NCI-H526 (cell line): ENCODE measurements around the gene S1PR4.
"Not testable (repeated sequence)": the region's sequence is repeated elsewhere in the genome, so short reads cannot be mapped to it uniquely, and the experiment has no call there.

Experiments
- DNase-seq, 2 experiments: peaks; one replicate each; lab custom pipeline; 2025; lab: John Stamatoyannopoulos, UW

Gene S1PR4

DNA sequence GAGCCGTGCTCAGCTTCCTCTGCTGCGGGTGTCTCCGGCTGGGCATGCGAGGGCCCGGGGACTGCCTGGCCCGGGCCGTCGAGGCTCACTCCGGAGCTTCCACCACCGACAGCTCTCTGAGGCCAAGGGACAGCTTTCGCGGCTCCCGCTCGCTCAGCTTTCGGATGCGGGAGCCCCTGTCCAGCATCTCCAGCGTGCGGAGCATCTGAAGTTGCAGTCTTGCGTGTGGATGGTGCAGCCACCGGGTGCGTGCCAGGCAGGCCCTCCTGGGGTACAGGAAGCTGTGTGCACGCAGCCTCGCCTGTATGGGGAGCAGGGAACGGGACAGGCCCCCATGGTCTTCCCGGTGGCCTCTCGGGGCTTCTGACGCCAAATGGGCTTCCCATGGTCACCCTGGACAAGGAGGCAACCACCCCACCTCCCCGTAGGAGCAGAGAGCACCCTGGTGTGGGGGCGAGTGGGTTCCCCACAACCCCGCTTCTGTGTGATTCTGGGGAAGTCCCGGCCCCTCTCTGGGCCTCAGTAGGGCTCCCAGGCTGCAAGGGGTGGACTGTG, 1.2 kb downstream of the S1PR4 start:
- DNase-seq: no peak

DNA sequence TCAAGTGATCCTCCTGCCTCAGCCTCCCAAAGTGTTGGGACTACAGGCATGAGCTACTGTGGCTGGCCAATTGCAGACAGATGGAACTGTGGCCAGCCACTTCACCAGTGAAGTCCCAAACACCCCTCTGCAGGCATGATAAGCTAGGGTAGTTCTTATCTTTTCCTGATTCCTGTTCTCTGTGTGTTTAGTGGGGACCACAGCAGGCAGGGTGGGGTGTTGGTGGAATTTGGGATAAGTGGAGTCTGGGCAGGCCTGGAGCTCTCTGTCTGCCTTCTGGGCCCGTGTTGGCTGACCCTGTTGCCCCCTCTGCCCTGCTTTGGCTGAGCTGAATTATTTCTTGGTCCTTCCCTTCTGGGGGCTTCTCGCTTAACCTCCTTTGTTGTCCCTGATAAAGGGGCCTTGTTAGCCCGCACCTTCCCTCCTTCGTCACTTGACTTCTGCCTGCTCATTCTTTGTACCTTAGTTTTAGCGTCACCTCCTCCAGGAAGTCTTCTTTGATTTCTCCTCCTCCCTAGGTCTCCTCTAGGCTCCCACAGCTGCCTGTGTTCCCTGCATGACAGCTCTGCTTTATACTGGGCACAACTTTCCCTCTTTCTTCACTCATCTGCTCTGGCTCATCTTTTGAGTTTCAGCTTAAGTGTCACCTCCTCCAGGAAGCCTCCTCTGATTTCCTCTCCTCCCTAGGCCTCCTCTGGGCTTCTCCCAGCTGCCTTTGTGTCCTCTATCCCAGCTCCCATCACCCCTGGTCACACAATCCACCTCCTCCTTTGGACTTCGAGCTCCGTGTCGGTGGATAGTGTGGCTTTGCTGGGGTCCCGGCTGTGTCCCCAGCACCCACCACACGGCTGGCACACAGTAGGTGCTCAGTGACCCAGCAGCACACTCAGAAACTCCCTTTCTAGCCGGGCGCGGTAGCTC, 5.4 kb downstream of the S1PR4 start:
- no peak for DNase-seq

DNA sequence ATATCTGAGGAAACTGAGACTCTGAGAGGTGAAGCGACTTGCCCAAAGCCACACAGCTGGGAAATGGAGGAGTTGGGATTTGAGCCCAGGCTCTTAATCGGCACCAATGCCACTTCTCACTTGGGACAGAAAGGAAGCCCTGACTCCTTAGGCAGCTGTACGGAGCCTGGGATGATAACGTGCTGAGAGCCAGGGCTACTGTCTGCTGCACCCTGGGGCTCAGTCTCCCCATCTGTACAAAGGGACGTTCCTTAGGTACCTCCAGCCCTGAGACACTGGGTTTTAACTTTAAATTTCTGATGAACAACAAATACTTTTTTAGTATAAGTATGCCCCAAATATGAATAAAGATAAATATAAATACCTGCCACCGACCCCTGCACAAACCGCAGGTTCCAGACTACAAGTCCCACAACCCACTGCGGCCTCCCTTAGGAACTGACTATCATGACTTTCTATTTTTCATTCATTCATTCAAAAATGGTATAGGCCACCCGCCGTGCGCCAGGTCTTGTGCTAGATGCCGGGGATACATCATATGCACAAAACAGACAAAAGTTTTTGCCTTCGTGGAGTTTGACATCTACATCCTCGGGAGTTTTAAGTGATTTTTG, 6.4 kb downstream of the S1PR4 start:
- peak in 1 of 2 experiments; percentile 80 for DNase-seq

DNA sequence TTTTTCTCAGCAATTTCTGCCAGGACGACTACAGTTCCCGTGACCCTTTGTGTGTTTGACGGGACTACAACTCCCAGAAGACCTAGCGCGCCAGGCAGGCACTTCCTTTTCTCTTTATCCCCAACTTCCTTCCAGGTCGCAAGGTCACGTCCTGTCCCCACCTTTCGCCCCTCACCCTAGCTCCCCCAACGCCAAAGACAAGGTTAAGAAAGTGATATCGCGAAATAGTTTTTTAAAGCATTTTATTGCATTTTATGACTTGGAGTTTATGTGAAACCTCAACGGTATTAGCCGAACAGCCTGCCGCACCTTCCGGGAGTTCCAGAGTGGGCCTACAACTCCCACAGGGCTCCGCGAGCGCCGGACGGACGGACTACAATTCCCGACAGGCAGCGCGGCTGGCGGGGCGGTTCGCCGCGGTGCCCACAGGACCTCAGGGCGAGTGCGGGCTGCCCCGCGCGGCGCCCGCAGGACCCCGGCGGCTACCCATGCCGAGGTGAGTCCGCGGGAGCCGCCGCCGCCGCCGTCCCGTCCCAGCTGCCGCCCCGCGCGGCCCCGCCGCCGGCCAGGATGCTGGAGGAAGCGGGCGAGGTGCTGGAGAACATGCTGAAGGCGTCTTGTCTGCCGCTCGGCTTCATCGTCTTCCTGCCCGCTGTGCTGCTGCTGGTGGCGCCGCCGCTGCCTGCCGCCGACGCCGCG, 7.0 kb downstream of the S1PR4 start, which contains the start of gene NCLN:
TSS of gene NCLN (plus strand) at position 470 of the 699 bp plus-strand sequence. CDS start at position 571, 101 bp downstream.
- peak; percentile 84 to 89 for DNase-seq

DNA sequence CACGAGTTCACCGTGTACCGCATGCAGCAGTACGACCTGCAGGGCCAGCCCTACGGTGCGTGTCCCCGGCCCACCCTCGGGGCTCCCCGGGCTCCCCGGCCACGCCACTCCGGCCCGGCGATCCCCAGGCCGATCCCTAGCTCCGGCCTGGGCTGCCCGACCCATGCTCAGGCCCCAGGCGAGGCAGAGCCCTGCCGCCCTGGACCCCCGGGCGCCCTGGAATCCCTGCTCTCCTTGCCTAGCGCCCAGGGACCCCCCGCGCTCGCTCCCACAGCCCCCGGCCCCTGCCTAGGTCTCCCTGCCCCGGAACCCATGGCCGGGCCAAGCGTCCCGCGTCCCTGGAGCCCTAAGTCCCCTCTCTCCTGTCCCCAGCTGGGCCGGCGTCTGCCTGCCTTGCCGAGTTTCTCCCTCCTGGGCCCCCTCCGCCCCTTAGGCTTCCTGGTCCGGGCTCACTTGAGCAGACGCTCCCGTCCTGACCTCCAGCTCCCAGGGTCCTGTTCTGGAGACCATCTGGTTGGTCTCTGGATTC, 7.7 kb downstream of the S1PR4 start:
- DNase-seq: peak in 1 of 2 experiments; percentile 19

DNA sequence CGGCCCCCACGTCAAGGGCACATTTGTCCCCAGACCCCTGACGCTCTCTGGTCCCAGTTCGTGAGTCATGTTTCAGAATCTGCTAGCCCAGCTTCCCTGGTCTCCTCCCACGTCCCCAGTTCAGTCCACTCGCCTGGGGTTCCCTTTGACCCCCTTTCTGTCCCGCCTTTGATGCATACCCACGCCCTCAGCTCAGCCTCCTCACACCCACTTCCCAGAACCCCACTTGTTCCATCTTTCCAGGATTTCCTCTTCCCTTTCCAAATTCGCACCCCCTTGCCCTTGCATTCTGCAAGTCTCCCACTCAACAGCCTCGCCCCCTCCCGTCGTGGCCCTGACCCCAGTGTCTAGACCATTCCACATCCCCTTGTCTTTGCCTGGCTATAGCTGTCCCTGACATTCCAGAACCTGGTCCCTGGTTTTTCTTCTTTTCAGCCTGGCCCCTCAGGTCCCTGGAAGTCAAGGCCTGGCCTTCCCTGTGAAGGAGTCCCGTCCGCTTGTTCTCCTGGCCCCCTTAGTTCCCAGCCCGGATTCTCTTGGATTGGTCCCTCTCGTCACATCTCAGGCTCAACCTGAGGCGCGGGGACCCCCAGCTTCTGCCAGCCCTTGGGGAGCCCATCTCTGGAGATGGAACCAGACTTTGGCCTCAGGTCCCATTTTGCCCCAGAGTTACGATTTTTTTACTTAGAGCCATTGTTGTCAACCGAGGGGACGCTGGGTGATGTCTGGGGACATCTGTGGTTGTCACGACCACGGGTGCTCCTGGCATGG, 8.5 kb downstream of the S1PR4 start:
- no peak for DNase-seq

DNA sequence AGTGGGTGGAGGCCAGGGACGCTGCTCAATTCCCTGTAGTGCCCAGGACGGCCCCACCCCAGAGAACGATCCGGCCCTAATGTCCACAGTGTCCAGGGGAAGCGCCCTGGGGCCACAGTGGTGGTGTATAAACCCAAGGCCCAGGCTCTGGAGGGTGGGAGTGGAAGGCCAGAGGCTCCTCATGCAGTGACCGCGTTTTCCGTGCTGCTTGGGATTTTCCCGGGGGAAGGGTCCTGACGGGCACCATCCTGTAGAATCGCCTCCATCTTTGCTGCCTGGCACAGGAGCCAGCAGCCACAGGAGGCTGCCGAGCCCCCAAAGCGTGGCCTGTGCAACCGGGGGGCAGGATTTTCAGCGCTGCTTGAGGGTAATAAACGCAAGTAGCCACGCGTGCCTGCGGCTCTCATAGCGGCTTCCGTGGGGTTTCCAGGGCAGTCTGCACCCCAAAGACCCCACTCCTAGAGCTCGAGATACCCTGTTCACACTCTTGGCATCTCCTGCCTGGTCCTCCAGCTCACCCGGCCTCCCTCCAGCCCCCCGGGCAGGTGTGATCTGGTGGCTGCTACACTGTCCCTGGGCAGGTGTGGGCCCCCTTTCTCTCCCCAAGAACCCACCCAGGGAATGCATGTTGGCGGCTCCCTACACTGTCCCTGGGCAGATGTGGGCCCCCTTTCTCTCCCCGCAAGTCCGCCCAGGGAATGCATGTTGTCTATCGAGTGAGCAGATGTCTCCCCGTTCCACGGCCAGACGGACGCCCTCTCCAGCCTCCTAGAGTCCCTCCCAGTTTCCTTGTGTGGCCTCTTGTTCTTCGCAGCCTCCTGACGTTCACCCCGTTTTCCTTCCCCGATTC, 9.3 kb downstream of the S1PR4 start:
- DNase-seq: no peak

DNA sequence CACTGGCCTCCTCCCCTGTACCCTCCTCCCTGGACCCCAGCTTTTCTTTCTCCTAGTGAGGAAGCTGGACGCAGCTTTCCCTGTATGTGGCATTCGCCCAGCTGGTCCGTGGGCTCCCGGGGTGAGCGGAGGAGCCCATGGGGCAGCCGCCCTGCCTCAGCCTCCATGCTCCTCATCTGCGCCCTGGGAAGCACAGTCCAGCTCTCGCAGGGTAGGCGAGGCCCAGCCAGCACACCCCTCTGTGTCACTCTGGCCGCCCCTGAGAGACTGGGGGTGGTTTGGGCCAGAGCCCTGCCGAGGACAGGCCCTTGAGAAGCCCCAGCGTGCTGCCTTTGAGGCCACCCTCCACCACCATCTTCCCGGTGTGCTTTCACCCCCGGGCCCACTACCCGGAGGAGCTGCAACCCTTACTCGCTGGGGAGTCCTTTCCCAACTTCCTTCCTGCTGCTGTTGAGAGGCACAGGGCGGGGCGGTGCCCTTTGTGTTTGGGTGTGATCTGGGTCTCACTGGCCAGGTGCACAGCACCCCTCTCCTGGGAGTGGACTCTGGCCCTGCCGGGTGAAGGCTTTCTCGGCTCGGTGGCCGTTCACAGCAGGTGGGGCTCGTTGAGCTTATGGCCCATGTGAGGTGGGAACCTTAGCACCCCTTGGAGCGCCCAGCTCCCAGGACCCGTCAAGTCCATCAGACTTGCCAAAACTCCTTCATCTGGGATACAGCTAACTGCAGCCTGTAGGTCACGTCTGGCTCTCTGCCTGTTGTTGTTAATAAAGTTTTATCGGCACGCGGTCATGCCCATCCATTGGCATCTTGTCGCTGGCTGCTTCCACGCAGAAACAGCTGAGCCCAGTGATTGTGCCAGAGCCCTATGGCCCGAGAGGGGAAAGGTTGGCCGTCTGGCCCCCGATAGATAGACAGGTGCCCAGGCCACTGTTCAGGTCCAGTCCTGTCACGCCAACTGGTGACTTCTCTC, 10.3 kb downstream of the S1PR4 start:
- no peak for DNase-seq

DNA sequence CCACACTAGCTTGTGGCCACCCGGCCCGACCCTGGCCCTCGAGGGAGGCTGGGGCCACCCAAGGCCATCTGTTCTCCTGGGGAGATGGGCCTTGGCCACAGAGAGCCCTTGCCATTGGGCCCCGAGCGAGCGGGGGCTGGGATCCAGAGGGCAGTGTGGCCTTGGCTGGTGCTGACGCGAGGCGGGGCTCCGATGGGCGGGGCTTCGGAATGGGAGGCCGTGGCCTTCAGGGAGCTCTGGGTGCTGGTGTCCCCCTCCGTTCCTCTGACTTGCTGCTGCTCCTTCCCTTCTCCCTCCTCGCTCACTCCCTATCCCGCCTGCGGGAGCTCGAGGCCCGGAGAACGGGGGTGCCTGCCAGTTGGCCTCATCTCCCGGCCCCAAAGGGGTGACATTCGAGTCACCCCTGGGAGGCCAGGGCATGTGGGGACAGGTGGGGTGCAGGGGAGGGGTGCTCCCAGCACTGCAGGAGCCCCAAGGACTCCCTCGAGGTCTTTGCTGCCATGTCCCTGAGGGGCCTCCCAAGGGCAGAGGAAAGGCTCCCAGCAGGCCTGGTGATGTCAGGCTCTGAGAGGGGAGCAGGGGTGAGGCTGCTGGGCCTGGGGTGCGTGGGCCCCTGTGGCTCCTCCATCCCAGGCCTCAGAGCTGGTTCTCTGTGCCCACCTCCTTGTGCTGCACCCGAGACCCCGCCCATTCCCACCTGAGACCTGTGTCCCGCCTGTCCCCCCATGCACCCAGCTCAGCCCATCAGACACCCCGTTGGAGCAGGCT, 11.3 kb downstream of the S1PR4 start:
- no peak for DNase-seq

DNA sequence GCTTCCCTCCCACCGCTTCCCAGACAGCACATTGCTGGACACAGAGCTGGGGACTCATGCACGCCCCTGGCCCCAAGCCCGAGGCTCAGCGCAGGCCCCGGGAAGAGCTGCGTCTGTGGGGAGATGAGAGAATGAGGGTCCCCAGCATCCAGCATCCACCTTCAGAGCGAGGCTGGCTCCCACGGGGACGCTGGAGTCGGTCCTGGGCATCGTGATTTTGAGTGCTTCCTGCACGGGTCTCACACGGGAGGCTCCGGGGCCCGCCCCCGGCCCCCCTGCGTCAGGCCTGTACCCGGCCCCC, 11.9 kb downstream of the S1PR4 start:
- no peak for DNase-seq

DNA sequence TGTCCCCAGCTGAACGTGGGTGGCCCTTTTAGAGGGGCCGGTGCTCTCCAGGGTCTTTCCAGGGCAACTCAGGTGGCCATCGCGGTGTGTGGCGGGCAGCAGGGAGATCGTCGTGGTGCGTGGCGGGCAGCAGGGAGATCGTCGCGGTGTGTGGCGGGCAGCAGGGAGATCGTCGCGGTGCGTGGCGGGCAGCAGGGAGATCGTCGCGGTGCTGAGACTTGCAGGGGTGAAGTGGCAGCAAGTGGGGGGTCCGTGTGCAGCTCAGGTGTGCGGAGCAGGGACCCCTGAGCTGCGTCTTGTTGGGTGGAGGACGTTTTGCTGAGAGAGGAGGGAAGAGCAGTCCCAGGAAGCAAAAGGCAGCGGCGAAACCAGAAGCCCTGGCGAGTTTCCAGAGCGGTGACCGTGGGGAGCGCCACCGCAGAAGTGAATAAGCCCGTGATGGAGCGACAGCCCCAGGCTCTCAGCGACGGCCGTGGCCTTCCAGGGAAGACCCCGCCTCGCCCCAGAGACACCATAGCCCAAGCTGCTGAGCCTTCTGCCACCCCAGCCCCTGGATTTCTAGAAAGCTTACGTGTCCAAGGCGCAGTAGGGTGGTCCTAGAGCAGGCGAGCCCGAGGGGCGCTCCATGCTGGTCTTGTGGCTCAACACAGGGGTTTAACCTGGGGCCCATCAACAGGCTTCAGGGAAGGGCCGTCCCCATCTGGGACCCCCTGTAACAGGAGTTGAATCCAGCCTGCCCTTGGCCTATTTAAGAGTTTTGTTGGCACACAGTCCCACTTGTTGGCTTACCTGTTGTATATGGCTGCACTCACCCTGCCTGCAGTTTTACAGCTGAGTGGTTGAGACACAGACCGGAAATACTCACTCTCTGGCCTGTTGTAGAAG, 12.6 kb downstream of the S1PR4 start:
- DNase-seq: no peak

DNA sequence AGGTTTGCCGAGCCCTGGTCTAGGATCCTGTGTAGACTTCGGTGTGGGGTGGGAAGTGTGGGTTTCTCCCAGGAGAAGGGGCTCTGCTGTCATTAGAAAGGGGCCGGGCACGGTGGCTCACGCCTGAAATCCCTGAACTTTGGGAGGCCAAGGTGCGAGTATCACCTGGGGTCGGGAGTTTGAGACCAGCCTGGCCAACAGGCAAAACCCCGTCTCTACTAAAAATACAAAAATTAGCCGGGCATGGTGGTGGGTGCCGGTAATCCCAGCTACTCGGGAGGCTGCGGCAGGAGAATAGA, 13.2 kb downstream of the S1PR4 start:
- DNase-seq: not testable (repeated sequence)

DNA sequence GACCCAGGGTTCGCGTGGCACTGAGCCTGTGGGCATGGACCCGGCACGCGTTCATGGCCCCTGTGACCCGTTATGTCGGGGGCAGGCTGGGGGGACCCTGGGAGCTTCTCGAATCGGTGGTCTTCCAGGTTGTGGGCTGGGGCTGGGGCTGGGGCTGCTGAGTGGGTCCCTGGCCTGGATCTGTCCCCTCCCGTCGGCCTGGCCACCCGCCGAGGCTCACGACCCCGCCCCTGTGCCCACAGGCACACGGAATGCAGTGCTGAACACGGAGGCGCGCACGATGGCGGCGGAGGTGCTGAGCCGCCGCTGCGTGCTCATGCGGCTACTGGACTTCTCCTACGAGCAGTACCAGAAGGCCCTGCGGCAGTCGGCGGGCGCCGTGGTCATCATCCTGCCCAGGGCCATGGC, 13.7 kb downstream of the S1PR4 start:
- DNase-seq: no peak

DNA sequence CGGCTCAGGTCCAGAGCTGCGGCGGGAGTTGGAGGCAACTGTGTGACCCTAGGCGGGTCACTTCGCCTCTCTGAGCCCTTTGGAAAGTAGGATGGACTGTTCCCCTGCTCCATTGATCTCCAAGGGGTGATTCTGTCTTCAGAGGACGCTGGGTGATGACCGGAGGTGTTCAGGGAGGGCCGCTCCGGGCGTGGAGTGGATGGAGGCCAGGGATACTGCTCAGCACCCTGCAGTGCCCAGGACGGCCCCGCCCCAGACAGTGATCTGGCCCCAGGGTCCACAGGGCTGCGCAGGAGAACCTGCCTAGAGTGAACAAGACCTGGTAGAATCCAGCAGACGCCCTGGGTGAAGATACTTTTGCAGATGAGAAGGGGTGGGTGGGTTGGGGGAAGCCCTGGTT, 14.1 kb downstream of the S1PR4 start:
- DNase-seq: no peak

DNA sequence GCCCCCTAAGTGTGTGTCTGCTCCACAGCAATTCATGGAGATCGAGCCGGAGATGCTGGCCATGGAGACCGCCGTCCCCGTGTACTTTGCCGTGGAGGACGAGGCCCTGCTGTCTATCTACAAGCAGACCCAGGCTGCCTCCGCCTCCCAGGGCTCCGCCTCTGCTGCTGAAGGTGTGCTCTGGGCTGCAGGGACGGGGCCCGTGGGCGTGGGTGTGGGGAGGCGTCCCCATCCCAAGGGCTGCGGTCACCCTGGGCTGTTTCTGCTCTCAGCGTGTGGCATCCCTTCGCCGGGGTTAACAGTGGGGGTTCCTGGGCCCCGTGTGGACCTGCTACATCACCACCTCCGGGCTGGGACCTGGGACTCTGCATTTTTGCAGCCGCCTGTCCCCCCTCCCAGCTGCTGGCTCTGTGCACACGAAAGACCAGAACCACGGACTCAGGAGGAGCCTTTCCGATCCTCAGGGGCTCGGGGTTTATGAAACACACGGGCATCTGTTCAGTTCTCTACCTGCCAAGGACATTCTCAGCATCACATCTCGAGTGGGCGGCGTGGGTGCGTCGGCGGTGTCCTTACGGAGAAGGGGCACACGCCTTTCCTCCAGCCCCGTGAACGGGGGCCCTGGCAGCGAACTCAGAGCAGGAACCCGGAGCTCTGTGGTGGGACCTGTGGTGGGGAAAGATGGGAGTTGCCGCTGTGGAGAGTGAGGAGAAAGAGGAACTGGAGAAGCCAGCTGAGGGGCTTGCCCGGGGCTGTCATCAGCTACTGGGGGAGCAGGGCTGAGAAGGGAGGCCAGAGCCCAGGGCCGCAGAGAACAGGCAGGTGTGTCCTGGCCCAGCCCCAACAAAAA, 14.9 kb downstream of the S1PR4 start:
- DNase-seq: no peak

DNA sequence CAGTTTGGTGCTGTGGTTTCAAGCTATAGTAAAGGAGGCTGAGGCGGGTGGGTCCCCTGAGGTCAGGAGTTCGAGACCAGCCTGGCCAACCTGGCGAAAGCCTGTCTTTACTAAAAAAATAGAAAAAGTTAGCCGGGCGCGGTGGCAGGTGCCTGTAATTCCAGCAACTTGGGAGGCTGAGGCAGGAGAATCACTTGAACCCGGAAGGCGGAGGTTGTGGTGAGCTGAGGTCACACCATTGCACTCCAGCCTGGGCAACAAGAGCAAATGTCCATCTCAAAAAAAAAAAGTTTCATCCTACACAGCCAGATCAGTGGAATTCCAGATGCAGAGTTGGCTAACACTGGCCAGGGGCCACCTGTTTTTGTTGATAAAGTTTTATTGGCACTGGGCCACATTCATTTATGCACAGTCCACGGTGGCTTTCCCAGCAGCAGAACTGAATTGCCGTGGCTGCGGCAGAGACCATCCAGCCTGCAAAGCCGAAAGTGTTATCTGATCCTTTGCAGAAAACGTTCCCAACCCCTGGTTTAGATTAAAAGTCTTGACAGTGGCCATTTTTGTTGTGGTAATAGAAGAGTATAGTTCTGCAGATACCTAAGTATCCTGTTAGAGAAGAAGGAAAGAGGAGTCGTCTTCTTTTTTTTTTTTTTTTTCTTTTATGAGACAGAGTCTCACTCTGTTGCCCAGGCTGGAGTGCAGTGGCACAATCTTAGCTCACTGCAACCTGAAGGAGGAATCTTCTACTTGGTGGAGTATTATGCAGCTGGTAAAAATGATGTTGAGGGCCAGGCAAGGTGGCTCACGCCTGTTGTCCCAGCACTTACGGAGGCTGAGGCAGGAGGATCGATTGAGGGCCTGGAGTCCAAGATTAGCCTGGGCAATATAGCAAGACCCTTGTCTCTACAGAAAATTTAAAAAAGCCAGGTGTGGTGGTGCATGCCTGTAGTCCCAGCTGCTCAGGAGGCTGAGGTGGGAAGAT, 15.8 kb downstream of the S1PR4 start:
- no peak for DNase-seq
